ENCODE data around the gene OAS2. TPM values are rescaled to one million over a fixed set of nuclear protein-coding genes. Genes with fewer than 3 reads are reported as not detected.

The OAS2 gene
- total and polyA plus RNA-seq, 2 of the 8 experiments (the other 6 are each of a cell fraction or from before 2014, with no cell fraction given) = 0.06 TPM; not detected in 1

DNA sequence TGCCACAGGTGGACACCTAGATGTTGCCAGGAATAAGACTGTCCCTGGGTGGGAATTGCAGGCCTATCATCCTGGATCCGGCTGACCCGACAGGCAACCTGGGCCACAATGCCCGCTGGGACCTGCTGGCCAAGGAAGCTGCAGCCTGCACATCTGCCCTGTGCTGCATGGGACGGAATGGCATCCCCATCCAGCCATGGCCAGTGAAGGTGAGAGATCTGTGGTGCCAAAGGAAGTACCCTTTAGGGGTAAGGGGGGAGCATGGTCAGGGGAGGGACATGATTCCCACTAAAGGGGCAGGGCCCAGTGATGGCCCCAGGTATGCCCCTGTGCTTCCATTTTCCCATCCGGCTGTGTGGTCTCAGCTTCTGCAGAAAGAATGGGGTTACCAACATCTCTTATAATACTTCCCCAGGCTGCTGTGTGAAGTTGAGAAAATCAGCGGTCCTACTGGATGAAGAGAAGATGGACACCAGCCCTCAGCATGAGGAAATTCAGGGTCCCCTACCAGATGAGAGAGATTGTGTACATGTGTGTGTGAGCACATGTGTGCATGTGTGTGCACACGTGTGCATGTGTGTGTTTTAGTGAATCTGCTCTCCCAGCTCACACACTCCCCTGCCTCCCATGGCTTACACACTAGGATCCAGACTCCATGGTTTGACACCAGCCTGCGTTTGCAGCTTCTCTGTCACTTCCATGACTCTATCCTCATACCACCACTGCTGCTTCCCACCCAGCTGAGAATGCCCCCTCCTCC, 8.6 kb upstream of the OAS2 start (continued):
- TF ChIP-seq, protein P1, sequence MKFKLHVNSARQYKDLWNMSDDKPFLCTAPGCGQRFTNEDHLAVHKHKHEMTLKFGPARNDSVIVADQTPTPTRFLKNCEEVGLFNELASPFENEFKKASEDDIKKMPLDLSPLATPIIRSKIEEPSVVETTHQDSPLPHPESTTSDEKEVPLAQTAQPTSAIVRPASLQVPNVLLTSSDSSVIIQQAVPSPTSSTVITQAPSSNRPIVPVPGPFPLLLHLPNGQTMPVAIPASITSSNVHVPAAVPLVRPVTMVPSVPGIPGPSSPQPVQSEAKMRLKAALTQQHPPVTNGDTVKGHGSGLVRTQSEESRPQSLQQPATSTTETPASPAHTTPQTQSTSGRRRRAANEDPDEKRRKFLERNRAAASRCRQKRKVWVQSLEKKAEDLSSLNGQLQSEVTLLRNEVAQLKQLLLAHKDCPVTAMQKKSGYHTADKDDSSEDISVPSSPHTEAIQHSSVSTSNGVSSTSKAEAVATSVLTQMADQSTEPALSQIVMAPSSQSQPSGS (IDR thresholded peaks at IDR 0.05; ENCODE audit: low read length) = no peak
- TF ChIP-seq BCL11A (IDR thresholded peaks at IDR 0.05; ENCODE audit: low read depth in 2 of 2, low read length in 2 of 2) (no peak), JUN (IDR thresholded peaks at IDR 0.05; ENCODE audit: low read depth, low read length) (no peak), TAF1 (IDR thresholded peaks at IDR 0.05; ENCODE audit: low read depth, low read length) (no peak), SIRT6 (IDR thresholded peaks at IDR 0.05; ENCODE audit: low read length) (no peak), EZH2 (IDR thresholded peaks at IDR 0.05; ENCODE audit: low read depth, low read length, severe bottlenecking) (no peak), SUZ12 (IDR thresholded peaks at IDR 0.05; ENCODE audit: low read length) (no peak)
